DND-41 (cell line): Measurements from ENCODE around the gene C2orf15.
A peak's percentile ranks its signal among the peaks of the same experiment; 100 is the strongest.

ENCODE experiments used
- ATAC-seq: fragments of 200-7000 bp; cut with Tn5 transposase; 3 replicates; pipeline ENCODE4 v1.9.1; 2021; ENCODE audit warnings: low read depth; ENCODE audit not compliant: insufficient read depth
- DNase-seq: peaks from one replicate; pipeline ENCODE4 v3.0.0-alpha.2; 2020
- H2AFZ ChIP-seq: 2 replicates; pipeline ENCODE4 v1.6.0; 2012; ENCODE audit warnings: low read depth, low read length
- H3K27ac ChIP-seq: 2 replicates; pipeline ENCODE4 v1.5.1; 2012; ENCODE audit warnings: low read length, inconsistent platforms
- H3K27me3 ChIP-seq: fragments of 200-600 bp; sonication (generic); 2 replicates; pipeline ENCODE4 v1.6.0; 2012; ENCODE audit warnings: low read length, mild to moderate bottlenecking, inconsistent platforms; ENCODE audit not compliant: insufficient read depth, poor library complexity
- H3K36me3 ChIP-seq: 2 replicates; pipeline ENCODE4 v1.5.1; 2012; ENCODE audit warnings: low read length, inconsistent platforms; ENCODE audit not compliant: insufficient read depth
- H3K4me1 ChIP-seq: 2 replicates; pipeline ENCODE4 v1.5.1; 2012; ENCODE audit warnings: mild to moderate bottlenecking, low read length; ENCODE audit not compliant: insufficient read depth
- H3K4me2 ChIP-seq: 2 replicates; pipeline ENCODE4 v1.6.0; 2012; ENCODE audit warnings: mild to moderate bottlenecking, moderate library complexity, low read length, inconsistent platforms; ENCODE audit not compliant: insufficient read depth
- H3K4me3 ChIP-seq, 2 experiments: fragments of 200-600 bp in 1 of 2; shearing (Covaris generic) in 1 of 2; 2 replicates each; pipeline ENCODE4 v1.5.1; 2012 to 2016; ENCODE audit warnings: inconsistent platforms in 2 of 2, low read length in 2 of 2, mild to moderate bottlenecking in 2 of 2, low read depth in 1 of 2, moderate library complexity in 1 of 2
- H3K79me2 ChIP-seq: 2 replicates; pipeline ENCODE4 v1.6.0; 2012; ENCODE audit warnings: low read length, inconsistent platforms; ENCODE audit not compliant: insufficient read depth
- H3K9ac ChIP-seq: 2 replicates; pipeline ENCODE4 v1.6.0; 2012; ENCODE audit warnings: low read depth, mild to moderate bottlenecking, inconsistent platforms, low read length, moderate library complexity
- H3K9me3 ChIP-seq: 2 replicates; pipeline ENCODE4 v1.5.1; 2012; ENCODE audit warnings: low read length, moderate library complexity, mild to moderate bottlenecking, inconsistent platforms; ENCODE audit not compliant: insufficient read depth, severe bottlenecking
- H4K20me1 ChIP-seq: 2 replicates; pipeline ENCODE4 v1.6.0; 2012; ENCODE audit warnings: low read length; ENCODE audit not compliant: insufficient read depth
- EZH2 ChIP-seq: IDR thresholded peaks from 3 replicates; pipeline ENCODE4 v1.6.1; 2012; ENCODE audit warnings: borderline replicate concordance, low read depth, mild to moderate bottlenecking, moderate library complexity, low read length, inconsistent platforms; ENCODE audit not compliant: severe bottlenecking
- TF ChIP-seq, protein P1 (sequence below): IDR thresholded peaks from 2 replicates; pipeline ENCODE4 v1.5.1; 2012; ENCODE audit warnings: borderline replicate concordance, low read length, moderate library complexity, mild to moderate bottlenecking; ENCODE audit not compliant: poor library complexity, severe bottlenecking; ENCODE audit errors: extremely low read depth

C2orf15 gene

DNA sequence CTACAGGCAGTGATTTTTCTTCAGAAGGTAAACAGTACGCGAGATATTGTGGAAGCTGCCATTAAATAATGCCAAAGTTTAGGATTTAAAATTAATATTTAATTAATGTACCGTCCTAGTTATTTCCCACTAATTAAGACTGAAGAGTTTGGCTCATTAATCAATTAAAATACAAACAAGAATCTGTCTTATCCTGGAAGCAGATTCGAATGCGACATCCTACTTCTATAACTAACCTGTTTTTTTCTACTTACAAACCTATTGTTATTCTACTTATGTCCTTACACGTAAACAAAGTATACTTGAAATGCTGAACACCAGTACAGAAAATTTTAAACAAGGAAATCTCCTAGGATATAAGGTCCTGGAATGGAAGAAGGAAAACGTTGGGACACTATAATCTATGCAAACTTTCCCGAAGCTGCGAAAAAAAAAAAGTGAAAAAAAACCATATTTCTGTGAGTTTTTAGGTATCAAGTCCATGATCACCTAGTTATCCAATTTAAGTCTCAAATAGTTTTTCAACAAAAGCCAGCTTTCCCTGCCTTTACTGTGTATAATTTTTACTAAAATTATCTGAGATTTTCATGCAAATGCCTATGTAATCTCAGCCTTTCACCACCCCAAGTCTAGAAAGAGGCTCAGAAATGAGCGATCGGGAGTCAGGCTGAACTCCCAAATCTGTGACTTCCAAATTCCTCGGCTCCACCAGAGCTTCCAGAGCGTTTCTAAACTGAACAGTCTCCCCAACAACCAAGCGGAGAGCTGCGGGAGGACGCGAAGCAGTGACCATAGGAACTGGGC is 1.2 kb upstream of the C2orf15 start:
- H3K4me2 ChIP-seq = peak overlapping the region; percentile 99
- no peaks in the 10 kb centered on the region for H3K9me3 ChIP-seq
- H3K27me3 ChIP-seq = peaks cover 13% of the 10 kb centered on the region
- H3K27ac ChIP-seq = no peak overlapping the region
- H4K20me1 ChIP-seq = no peaks in the 10 kb centered on the region
- peak overlapping the region; percentile 98 for H2AFZ ChIP-seq
- DNase-seq = no peak
- H3K4me3 ChIP-seq = peak overlapping the region; percentile 62 to 89
- TF ChIP-seq, protein P1, sequence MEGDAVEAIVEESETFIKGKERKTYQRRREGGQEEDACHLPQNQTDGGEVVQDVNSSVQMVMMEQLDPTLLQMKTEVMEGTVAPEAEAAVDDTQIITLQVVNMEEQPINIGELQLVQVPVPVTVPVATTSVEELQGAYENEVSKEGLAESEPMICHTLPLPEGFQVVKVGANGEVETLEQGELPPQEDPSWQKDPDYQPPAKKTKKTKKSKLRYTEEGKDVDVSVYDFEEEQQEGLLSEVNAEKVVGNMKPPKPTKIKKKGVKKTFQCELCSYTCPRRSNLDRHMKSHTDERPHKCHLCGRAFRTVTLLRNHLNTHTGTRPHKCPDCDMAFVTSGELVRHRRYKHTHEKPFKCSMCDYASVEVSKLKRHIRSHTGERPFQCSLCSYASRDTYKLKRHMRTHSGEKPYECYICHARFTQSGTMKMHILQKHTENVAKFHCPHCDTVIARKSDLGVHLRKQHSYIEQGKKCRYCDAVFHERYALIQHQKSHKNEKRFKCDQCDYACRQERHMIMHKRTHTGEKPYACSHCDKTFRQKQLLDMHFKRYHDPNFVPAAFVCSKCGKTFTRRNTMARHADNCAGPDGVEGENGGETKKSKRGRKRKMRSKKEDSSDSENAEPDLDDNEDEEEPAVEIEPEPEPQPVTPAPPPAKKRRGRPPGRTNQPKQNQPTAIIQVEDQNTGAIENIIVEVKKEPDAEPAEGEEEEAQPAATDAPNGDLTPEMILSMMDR = no peak
- peak; percentile 61 for TF ChIP-seq EZH2
- ATAC-seq = no peak
- H3K79me2 ChIP-seq = no peaks in the 10 kb centered on the region
- no peaks in the 10 kb centered on the region for H3K36me3 ChIP-seq
- H3K4me1 ChIP-seq = peaks cover 25% of the 10 kb centered on the region
- peak overlapping the region; percentile 64 for H3K9ac ChIP-seq

GRCh38 chr2:99140860-99141109 is 722 bp upstream of the C2orf15 start:
- no peaks in the 10 kb centered on the region for H3K9me3 ChIP-seq
- H3K4me3 ChIP-seq = peak overlapping the region; percentile 62 to 89
- H3K27me3 ChIP-seq = peaks cover 13% of the 10 kb centered on the region
- peaks cover 25% of the 10 kb centered on the region for H3K4me1 ChIP-seq
- peak overlapping the region; percentile 98 for H2AFZ ChIP-seq
- no peaks in the 10 kb centered on the region for H3K79me2 ChIP-seq
- H3K9ac ChIP-seq = peak overlapping the region; percentile 64
- TF ChIP-seq, protein P1 = no peak
- no peak for TF ChIP-seq EZH2
- peak overlapping the region; percentile 99 for H3K4me2 ChIP-seq
- H3K36me3 ChIP-seq = no peaks in the 10 kb centered on the region
- no peaks in the 10 kb centered on the region for H4K20me1 ChIP-seq
- DNase-seq = no peak
- ATAC-seq = peak; percentile 51
- H3K27ac ChIP-seq = no peak overlapping the region

- no peak overlapping the region for H3K27ac ChIP-seq
- peaks cover 11% of the 10 kb centered on the region for H3K79me2 ChIP-seq
- no peak for TF ChIP-seq EZH2
- TF ChIP-seq, protein P1 = no peak
- no peaks in the 10 kb centered on the region for H3K36me3 ChIP-seq
- DNase-seq (no peak), ATAC-seq (no peak)
- H2AFZ ChIP-seq = no peak overlapping the region
- no peak overlapping the region for H3K4me2 ChIP-seq
- no peak overlapping the region for H3K9ac ChIP-seq
- H4K20me1 ChIP-seq = no peaks in the 10 kb centered on the region
- no peaks in the 10 kb centered on the region for H3K9me3 ChIP-seq
- H3K4me3 ChIP-seq = no peak overlapping the region
- H3K27me3 ChIP-seq = no peaks in the 10 kb centered on the region
- H3K4me1 ChIP-seq = peaks cover 20% of the 10 kb centered on the region
Measured at GRCh38 chr2:99150706-99151105, 9.2 kb downstream of the C2orf15 start.
